Measurements from ENCODE around the gene KRTAP4-2.
"Not testable (repeated sequence)": the region's sequence is repeated elsewhere in the genome, so short reads cannot be mapped to it uniquely, and the experiment has no call there.

KRTAP4-2 gene

GRCh38 chr17:41177727-41178271 lies at the start of gene KRTAP4-2:
Gene KRTAP4-2 (minus strand): TSS chr17:41178221. CDS start chr17:41178164, 57 bp downstream.
- no peak for DNase-seq (ENCODE audit: low spot score)

DNA sequence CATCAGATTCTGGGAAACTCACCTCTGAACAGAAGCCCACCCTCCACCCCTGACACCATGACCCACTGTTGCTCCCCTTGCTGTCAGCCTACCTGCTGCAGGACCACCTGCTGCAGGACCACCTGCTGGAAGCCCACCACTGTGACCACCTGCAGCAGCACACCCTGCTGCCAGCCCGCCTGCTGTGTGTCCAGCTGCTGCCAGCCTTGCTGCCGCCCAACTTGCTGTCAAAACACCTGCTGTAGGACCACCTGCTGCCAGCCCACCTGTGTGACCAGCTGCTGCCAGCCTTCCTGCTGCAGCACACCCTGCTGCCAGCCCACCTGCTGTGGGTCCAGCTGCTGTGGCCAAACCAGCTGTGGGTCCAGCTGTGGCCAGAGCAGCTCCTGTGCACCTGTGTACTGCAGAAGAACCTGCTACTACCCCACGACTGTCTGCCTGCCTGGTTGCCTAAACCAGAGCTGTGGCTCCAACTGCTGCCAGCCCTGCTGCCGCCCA lies 48.6 kb upstream of the KRTAP4-2 start, which contains the start of gene KRTAP9-2:
TSS of gene KRTAP9-2 (plus strand) at position 51 of the 498 bp plus-strand sequence. CDS start at position 58, 7 bp downstream.
- DNase-seq (ENCODE audit: low spot score): not testable (repeated sequence)

- no peak for DNase-seq (ENCODE audit: low spot score)
Observed at GRCh38 chr17:41226051-41226450, 48.0 kb upstream of the KRTAP4-2 start.

GRCh38 chr17:41223821-41224220 lies 45.8 kb upstream of the KRTAP4-2 start:
- no peak for DNase-seq (ENCODE audit: low spot score)

DNA sequence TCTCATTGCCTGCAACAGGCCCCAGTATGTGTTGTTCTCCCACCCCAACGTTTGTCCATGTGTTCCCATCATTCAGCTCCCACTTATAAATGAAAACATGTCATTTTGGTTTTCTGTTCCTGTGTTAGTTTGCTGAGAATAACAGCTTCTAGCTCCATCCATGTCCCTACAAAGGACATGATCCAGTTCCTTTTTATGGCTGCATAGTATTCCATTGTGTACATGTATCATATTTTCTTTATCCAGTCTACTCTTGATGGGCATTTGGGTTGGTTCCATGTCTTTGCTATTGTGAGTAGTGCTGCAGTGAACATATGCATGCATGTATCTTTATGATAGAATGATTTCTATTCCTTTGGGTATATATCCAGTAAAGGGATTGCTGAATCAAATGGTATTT lies 37.7 kb upstream of the KRTAP4-2 start:
- no peak for DNase-seq (ENCODE audit: low spot score)

DNA sequence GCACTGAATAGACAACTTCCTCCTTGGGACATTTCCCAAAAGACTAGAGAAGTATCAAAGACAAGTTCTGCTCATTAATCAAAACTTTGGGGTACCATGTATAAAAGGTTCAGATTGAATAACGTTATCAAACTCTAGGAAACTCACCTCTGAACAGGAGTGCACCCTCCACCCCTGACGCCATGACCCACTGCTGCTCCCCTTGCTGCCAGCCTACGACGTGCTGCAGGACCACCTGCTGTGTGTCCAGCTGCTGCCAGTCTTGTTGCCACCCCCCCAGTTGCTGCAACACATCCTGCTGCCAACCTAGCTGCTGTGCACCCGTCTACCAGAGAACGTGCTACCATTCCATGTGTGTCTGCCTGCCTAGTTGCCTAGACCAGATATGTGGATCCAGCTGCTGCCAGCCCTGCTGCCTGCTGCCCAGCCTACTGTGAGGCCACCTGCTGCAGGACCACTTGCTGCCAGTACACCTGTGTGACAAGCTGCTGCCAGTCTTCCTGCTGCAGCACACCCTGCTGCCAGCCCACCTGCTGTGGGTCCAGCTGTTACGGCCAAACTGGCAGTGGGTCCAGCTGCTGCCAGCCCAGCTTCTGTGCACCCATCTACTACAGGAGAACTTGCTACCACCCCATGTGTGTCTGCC lies 34.6 kb upstream of the KRTAP4-2 start:
- no peak for DNase-seq (ENCODE audit: low spot score)

DNA sequence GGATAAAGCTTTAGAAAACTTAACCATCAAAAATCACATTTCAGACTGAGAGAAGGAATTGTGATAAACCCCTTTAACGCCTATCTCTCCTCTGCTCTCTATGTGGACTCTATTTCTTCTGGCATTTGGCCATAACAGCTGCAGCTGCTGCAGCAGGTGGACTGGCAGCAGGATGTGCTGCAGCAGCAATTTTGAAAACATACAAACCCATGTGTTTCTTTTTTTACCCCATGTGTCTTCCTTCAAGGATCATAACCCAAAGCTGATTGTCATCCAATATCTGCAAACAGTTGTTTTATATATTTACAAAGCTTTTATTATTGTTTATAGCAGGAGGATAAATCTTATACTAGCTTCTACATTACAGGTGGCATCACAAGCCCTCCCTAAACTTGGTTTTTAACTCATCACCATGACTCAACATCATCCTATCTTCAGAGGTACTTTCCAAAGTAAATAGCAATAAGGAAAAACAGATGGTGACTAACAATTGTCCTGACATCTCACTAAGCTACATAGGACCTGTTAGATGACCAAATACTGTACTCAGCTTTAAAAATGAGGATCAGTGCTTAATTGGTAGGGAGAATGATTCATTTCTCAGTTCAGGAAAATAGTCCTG lies 33.9 kb upstream of the KRTAP4-2 start:
- DNase-seq (ENCODE audit: low spot score): no peak

- DNase-seq (ENCODE audit: low spot score): no peak
Observed at GRCh38 chr17:41199421-41200078, 21.5 kb upstream of the KRTAP4-2 start.

DNA sequence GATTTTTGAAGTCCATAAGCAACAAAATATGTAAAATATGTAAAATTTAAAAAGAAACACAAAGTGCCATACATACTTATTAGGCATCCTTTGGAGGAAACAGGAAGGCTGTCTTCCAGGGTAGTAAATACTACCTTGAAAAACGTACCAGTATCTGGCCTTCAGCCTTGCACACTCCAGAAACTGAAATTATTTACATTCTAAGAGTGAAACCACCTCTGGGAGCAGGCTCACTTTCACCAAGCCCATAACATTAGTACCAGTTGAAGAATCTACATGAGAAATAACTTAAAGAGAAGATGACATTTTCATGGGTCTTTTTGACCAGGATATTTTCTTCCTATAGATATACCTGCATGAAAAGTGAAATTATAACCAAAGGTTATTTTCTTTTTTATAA lies 18.0 kb upstream of the KRTAP4-2 start:
- DNase-seq (ENCODE audit: low spot score): no peak

DNA sequence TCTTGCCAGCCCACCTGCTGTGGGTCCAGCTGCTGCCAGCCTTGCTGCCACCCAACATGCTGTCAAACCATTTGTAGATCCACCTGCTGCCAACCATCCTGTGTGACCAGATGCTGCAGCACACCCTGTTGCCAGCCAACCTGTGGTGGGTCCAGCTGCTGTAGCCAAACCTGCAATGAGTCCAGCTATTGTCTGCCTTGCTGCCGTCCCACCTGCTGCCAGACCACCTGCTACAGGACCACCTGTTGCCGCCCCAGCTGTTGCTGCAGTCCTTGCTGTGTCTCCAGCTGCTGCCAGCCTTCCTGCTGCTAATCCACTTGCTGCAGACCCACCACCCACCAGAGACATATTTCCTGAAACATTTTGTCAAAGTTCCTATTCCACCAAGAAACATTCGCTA lies 12.3 kb upstream of the KRTAP4-2 start:
- DNase-seq (ENCODE audit: low spot score): no peak

GRCh38 chr17:41189837-41190318 lies 11.9 kb upstream of the KRTAP4-2 start, which contains the start of gene KRTAP9-1:
Gene KRTAP9-1 (plus strand): TSS chr17:41189887. CDS start chr17:41189887, 0 bp downstream.
- not testable (repeated sequence) for DNase-seq (ENCODE audit: low spot score)

DNA sequence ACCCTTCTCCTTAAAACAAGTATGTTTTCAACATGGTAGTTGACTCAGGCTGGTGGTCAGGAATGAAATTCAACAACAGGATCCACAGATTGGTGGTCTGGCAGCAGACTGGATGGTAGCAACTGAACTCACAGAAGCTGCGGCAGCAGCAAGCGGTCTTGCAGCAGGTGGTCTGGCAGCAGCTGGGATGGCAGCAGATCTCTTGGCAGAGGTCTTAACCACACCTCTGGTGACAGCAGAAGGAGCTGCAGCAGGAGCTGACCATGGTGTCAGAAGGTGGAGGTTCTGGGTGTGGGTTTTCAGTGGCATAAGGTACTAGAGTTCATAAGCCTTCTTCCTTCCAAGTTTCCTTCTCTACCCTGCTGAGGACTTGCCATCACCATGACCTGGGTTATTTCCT lies 8.9 kb upstream of the KRTAP4-2 start:
- DNase-seq (ENCODE audit: low spot score): no peak

DNA sequence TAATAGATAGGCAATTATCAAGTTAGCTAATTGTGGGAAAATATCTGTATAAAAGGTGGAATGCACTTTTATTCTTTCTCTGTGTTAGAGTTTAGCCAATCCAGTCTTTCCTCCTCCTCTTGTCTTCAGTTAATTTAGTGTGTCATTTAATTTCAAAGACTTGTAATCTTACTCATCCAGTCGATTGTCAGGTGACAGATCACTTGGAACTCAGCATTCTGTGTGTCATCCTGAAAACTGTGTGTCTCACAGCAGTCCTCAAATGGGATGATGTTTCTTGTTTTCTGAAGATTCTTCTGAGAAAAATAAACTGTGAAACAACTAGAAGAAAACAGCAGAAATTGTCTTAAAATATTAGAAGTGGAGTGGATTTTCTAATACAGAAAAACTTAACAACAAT lies 7.0 kb upstream of the KRTAP4-2 start:
- no peak for DNase-seq (ENCODE audit: low spot score)

- DNase-seq (ENCODE audit: low spot score): no peak
Observed at GRCh38 chr17:41184480-41184961, 6.5 kb upstream of the KRTAP4-2 start, which contains the start of gene KRTAP4-1. Gene KRTAP4-1 (minus strand): TSS chr17:41184911. CDS start chr17:41184854, 57 bp downstream.

- no peak for DNase-seq (ENCODE audit: low spot score)
Observed at GRCh38 chr17:41178843-41179616, 1.0 kb upstream of the KRTAP4-2 start.

GRCh38 chr17:41178341-41178740 lies 320 bp upstream of the KRTAP4-2 start:
- DNase-seq (ENCODE audit: low spot score): no peak

GRCh38 chr17:41176744-41177387 lies 1.2 kb downstream of the KRTAP4-2 start:
- DNase-seq (ENCODE audit: low spot score): no peak

- DNase-seq (ENCODE audit: low spot score): no peak
Observed at GRCh38 chr17:41171886-41172285, 6.1 kb downstream of the KRTAP4-2 start.

DNA sequence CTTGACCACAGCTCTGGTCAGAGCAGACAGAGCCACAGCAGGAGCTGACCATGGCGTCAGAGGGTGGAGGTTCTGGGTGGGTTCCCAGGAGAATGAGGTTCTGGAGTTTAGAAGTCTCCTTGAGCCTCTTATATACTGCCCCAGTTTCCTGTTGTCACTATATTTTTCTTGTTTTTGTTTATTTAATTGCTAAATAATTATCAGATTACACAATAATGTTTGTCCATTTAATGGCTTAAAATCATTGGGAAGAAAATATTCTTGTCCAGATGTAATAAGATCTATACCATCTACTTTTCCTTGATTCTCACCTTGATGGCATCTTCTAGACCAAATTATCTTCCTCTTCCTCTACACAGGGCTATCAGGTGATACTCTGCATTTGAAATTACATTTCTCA lies 9.9 kb downstream of the KRTAP4-2 start, which contains the start of gene KRTAP4-3:
TSS of gene KRTAP4-3 (minus strand) at position 101 of the 400 bp plus-strand sequence. CDS start at position 52, 49 bp downstream.
- no peak for DNase-seq (ENCODE audit: low spot score)

DNA sequence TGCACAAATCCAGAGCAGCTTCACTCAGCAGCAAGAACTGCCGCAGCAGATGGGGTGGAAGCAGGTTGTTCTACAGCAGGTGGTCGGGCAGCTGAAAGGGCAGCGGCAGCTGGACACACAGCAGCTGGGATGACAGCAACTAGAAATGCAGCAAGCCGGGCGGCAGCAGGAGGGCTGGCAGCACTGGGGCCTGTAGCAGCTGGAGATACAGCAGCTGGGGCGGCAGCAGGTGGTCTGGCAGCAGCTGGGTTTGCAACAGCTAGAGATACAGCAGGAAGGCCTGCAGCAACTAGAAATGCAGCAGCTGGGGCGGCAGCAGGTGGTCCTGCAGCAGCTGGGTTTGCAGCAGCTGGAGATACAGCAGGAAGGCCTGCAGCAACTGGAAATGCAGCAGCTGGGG lies 10.5 kb downstream of the KRTAP4-2 start:
- DNase-seq (ENCODE audit: low spot score): no peak

- DNase-seq (ENCODE audit: low spot score): no peak
Observed at GRCh38 chr17:41163828-41164227, 14.2 kb downstream of the KRTAP4-2 start.
